Lung (tissue), 12 donors: Measurements from ENCODE around the gene SFRP5. TPM values are rescaled to one million over a fixed set of nuclear protein-coding genes. Genes with fewer than 3 reads are reported as not detected.

Experiments used
- ATAC-seq: fragments of 200-7000 bp; cut with Tn5 transposase; one replicate; pipeline ENCODE4 v1.9.1; 2020; ENCODE audit warnings: moderate number of reproducible peaks; ENCODE audit not compliant: insufficient read depth, low FRiP score
- DNase-seq, 3 donors: peaks; one replicate each; pipeline ENCODE4 v3.0.0-alpha.2; 2013 to 2017
- H3K27ac ChIP-seq, 2 donors: one replicate each; pipeline ENCODE4 v1.5.1; 2013; ENCODE audit warnings: mild to moderate bottlenecking in 2 of 2, moderate library complexity in 2 of 2, control low read depth in 1 of 2, inconsistent platforms in 1 of 2, low read depth in 1 of 2, low read length in 1 of 2
- H3K27me3 ChIP-seq, 3 donors: one replicate each; pipeline ENCODE4 v1.5.1; 2013; ENCODE audit warnings: low read length in 2 of 3; ENCODE audit not compliant: control insufficient read depth in 3 of 3, insufficient read depth in 3 of 3
- H3K36me3 ChIP-seq, 4 donors: one replicate each; pipeline ENCODE4 v1.5.1; 2013; ENCODE audit warnings: low read length in 4 of 4, mild to moderate bottlenecking in 1 of 4, moderate library complexity in 1 of 4; ENCODE audit not compliant: control insufficient read depth in 4 of 4, insufficient read depth in 4 of 4
- H3K4me1 ChIP-seq, 5 donors: one replicate each; pipeline ENCODE4 v1.5.1; 2013; ENCODE audit warnings: low read length in 5 of 5, mild to moderate bottlenecking in 2 of 5, moderate library complexity in 1 of 5; ENCODE audit not compliant: control insufficient read depth in 5 of 5, insufficient read depth in 5 of 5
- H3K4me3 ChIP-seq: one replicate; pipeline ENCODE4 v1.5.1; 2013; ENCODE audit warnings: mild to moderate bottlenecking, control low read depth, moderate library complexity
- H3K9ac ChIP-seq, 2 donors: one replicate each; pipeline ENCODE4 v1.5.1; 2013; ENCODE audit warnings: low read length in 2 of 2, control low read depth in 1 of 2; ENCODE audit not compliant: insufficient read depth in 1 of 2
- H3K9me3 ChIP-seq, 4 donors: one replicate each; pipeline ENCODE4 v1.5.1; 2013; ENCODE audit warnings: low read length in 3 of 4, mild to moderate bottlenecking in 1 of 4, moderate library complexity in 1 of 4; ENCODE audit not compliant: control insufficient read depth in 4 of 4, insufficient read depth in 3 of 4
- WGBS, 2 donors: extraction: QIAGEN DNeasy Blood & Tissue Kit; methylation state at CpG; one replicate each; pipeline ENCODE4 v1.1.7; 2013; 5-methylcytosine and 5-hydroxymethylcytosine counted together
- polyA plus RNA-seq, 2 donors: library from polyadenylated mRNA; stranded (reverse); fragments of 200-250 nt; gene quantifications; one replicate each; pipeline ENCODE4 v1.2.1, GENCODE V29; 2013
- total RNA-seq, 2 donors: library from RNA; depleted of rRNA in 1 of 2; stranded (reverse); fragments of >200 nt in 1 of 2; gene quantifications; one replicate each; pipeline ENCODE4 v1.2.1, GENCODE V29; 2014 to 2021
- TF ChIP-seq, protein P1 (sequence below): IDR thresholded peaks from 2 replicates; pipeline ENCODE4 v1.5.1; 2012; ENCODE audit warnings: mild to moderate bottlenecking; ENCODE audit errors: control extremely low read depth, extremely low read depth
- donor health status: control.
- donor health status: control.
- donor health status: Bipolar disorder and iron deficiency.
- donor health status: healthy.
- donor health status: DM: yes; HTN: yes; CAD: no.

Gene SFRP5
- total and polyA plus RNA-seq, 4 donors: 0.44 to 12.8 (median 1.7) TPM

DNA sequence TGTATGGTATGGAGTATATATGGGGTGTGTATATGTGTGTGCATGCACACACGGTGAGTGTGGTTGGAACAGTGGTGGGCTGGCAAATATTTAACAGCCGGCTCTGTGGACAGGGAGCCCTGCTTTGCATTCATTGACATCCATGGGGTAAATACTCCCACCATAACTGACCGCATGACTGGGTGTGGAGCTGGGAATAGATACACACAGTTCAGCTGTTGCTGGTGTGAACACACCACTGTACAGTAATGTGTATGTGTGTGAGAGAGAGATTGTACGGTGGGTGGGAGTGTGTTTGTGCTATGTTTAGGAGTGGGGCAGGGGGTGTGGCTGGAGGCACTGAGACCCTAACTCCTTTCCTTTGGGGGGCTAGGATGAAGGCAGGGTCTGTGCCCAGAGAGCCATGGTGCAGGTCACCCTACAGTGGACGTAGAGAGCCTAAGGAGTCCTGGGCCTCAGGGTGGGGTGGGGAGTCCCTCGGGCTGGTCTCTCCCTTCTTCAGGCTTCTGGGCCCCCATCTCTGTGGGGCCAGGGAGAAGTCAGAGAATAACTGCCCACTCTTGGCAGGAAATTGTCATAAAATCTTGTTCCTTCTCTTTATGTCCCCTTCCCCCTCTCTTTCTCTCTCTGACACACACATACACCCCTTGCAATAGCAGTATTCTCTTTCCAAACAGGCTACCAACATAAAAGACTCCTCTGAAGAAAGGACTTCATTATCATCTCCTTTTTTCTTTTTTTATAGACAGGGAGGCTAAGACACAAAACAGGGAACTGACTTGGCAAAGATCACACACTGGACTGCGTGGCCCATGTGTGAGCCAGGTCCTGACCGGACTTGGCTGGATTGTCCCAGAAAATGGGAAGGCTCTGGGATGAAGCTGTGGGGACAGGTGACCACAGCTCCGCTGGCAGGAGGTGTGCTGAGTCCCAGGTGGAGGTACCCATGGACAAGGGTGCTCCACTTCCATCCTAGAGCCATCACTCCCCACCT, 3.2 kb downstream of the SFRP5 start:
- DNase-seq (no peak), ATAC-seq (no peak)
- peaks cover 0 to 2% (median 0%) of the 10 kb centered on the region in 4 donors for H3K36me3 ChIP-seq
- H3K27ac ChIP-seq: no peak overlapping the region
- 84 to 85% methylated on average over 9 of the region's 9 CpGs for WGBS, 2 donors
- peaks cover 0 to 5% (median 0%) of the 10 kb centered on the region in 5 donors for H3K4me1 ChIP-seq
- H3K27me3 ChIP-seq: peaks cover 14 to 35% (median 29%) of the 10 kb centered on the region in 3 donors
- H3K9ac ChIP-seq: no peak overlapping the region
- TF ChIP-seq, protein P1, sequence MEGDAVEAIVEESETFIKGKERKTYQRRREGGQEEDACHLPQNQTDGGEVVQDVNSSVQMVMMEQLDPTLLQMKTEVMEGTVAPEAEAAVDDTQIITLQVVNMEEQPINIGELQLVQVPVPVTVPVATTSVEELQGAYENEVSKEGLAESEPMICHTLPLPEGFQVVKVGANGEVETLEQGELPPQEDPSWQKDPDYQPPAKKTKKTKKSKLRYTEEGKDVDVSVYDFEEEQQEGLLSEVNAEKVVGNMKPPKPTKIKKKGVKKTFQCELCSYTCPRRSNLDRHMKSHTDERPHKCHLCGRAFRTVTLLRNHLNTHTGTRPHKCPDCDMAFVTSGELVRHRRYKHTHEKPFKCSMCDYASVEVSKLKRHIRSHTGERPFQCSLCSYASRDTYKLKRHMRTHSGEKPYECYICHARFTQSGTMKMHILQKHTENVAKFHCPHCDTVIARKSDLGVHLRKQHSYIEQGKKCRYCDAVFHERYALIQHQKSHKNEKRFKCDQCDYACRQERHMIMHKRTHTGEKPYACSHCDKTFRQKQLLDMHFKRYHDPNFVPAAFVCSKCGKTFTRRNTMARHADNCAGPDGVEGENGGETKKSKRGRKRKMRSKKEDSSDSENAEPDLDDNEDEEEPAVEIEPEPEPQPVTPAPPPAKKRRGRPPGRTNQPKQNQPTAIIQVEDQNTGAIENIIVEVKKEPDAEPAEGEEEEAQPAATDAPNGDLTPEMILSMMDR: no peak
- no peaks in the 10 kb centered on the region for H3K9me3 ChIP-seq
- no peak overlapping the region for H3K4me3 ChIP-seq

DNA sequence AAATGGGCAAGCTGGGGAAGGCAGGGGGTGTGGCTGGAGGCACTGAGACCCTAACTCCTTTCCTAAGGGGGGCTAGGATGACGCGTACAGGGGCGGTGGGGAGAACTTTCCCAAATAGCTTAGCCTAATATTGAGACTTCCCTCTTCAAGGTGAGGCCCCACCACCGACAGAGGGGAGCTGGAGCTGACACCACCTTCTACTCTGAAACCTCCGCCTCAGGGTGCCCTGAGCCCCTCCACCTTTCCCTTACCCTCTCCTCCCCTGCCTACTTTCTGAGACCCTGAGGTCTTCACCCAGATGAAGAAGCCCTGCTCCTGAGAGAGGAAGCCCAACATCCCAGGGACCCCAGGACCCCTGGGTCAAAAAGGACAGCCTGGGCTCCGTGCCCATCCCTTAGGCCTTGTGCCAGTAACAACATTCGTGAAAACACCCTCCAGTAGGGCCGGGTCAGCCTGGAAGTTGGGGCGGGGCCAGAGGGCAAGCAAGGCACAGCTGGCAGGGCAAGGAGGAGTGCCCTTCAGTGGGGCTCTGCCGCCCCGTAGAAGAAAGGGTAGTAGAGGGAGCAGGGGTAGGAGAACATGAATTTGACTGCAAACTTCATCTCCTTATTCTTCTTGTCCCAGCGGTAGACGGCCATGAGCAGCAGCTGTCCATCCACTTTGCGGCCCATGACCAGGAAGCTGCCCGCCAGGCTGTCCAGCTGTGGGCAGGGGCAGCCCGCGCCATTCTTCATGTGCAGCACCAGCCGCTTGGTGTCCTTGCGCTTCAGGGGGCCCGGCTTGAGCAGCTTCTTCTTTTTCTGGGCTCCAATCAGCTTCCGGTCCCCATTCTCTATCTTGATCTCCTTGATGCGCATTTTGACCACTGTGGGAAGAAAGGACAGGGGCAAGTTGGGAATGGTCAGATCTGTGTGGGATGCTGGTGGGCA, 4.5 kb downstream of the SFRP5 start:
- TF ChIP-seq, protein P1: no peak
- H3K9ac ChIP-seq: no peak overlapping the region
- ATAC-seq (no peak), DNase-seq (no peak)
- no peak overlapping the region for H3K27ac ChIP-seq
- no peak overlapping the region for H3K4me3 ChIP-seq
- peaks cover 0 to 5% (median 0%) of the 10 kb centered on the region in 5 donors for H3K4me1 ChIP-seq
- 84 to 87% methylated on average over 19 to 22 of the region's 22 CpGs for WGBS, 2 donors
- peaks cover 5 to 21% (median 18%) of the 10 kb centered on the region in 3 donors for H3K27me3 ChIP-seq
- peaks cover 0 to 7% (median 0%) of the 10 kb centered on the region in 4 donors for H3K36me3 ChIP-seq
- no peaks in the 10 kb centered on the region for H3K9me3 ChIP-seq

DNA sequence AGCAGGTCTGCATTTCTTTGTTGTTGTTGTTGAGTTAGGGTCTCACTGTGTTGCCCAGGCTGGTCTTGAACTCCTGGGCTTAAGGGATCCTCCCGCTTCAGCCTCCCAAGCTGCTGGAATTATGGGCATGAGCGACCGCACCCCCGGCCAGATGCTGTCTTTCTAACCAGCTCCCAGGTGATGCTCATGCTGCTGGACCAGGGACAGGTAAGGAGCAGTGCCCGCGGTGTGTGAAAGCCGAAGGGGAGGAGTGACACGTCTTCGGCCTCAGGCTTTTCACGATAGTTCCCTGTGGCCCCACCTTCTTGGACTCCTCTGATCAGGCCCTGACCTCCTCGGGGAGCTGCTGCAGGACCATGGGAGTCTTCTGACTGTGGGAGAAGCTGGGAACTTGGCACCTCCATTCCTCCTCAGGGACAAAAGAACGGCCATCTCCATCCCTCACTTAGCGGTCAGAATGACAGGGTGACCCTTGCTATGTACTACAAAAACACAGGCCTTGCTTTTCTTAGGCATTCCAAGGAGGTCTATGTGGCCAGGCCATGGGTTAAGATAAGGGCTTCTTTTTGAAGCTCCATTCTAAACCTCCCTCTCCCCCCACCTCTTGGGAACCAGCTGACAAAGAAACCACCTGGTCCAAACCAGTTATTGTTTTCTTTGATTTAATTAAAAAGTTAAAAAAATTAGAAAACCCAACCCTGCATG, 5.5 kb downstream of the SFRP5 start:
- TF ChIP-seq, protein P1: no peak
- Histone ChIP-seq H3K36me3 (peaks cover 0 to 12% (median 0%) of the 10 kb centered on the region in 4 donors), H3K4me1 (peaks cover 0 to 3% (median 0%) of the 10 kb centered on the region in 5 donors), H3K9ac (no peak overlapping the region), H3K27ac (no peak overlapping the region), H3K27me3 (peaks cover 0 to 19% (median 15%) of the 10 kb centered on the region in 3 donors), H3K9me3 (no peaks in the 10 kb centered on the region), H3K4me3 (no peak overlapping the region)
- no peak for ATAC-seq
- 88 to 91% methylated on average over 13 of the region's 13 CpGs for WGBS, 2 donors
- DNase-seq: no peak
